NCI-H524 (cell line): ENCODE measurements around the gene MYO9A.
"Not testable (repeated sequence)": the region's sequence is repeated elsewhere in the genome, so short reads cannot be mapped to it uniquely, and the experiment has no call there.

Experiments
- DNase-seq, 2 experiments: peaks; one replicate each; lab custom pipeline; 2025; lab: John Stamatoyannopoulos, UW

Gene MYO9A

DNA sequence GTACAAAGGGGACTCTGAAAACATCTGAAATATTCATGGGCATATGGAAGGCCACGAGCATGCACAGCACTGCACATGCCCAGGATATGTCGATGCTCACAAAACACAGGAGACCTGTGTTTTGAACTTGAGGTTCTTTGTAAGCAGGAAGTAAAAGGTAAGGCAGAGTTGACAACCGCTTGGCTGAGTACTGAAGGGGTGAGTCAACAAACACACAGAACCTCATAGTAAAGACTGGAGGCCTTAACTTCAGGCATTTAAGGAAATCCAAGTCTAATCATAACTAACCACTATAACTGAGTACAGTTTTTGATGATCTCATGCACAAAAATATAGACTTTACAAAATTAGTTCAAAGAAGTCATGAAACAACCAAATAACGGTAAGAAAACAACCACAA lies 80.6 kb downstream of the MYO9A start:
- no peak for DNase-seq

DNA sequence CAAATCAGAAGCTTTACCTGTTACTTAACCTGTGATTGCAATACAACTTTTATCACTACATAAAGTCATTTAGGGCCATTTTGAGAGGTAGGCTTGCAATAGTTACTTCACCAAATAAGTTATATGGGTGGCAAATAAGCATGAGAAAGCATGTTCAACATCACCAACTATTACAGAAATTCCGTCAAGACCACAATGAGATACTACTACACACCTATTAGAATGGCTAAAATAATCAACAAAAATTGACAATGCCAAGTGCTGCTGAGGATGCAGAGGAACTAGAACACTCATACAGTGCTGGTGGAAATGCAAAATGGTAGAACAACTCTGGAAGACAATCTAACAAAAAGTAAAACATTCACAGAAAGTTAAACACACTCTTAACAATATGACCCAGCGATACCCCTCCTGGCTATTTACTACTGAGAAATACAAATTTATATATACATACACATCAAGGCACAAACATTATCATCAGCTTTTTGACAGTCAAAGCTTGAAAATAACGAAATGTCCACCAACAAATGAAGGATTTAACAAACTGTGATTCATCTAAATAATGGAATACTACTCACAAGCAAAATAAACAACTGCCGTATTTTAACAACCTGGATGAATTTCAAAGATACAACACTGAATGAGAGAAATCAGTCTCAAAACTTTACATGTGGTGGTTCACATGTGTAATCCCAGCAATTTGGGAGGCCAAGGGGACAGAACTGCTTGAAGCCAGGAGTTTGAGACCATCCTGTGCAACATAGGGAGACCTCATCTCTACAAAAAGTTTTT lies 82.9 kb downstream of the MYO9A start:
- no peak for DNase-seq

DNA sequence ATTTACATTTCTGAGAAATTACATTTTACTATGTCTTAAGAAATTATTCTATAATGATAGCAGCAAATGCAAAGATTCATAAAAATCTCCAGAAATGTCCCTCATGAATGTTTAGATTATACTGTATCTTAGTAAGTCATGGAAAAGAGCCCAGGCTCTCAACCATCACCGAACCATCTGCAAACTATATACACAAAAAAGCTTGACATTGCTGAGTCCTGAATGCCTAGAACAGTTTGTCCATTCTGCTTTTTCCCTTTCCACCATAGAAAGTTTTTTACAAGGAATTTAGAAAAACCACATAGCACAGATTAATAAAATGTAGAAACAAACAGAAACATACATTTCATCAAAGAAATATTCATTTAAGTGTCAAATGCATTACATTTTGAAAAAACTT lies 83.6 kb downstream of the MYO9A start:
- no peak for DNase-seq

DNA sequence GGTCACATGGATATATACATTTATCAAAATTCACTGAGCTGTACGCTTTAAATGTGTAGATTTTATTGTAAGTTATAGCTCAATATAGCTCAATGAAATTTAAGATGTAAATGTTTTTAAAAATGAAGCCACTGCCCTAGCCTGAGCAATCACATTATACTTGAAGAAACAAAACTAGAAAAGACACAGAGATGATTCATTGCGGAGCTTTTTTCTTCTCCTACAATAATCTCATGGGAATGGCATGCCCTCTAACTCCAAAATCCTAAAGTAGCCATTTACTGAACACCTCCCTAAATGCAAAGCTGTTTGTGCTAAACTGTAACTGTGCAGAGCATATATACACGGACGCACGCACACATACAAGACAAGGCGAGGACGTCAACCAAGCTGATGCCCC lies 84.2 kb downstream of the MYO9A start:
- DNase-seq = no peak

DNA sequence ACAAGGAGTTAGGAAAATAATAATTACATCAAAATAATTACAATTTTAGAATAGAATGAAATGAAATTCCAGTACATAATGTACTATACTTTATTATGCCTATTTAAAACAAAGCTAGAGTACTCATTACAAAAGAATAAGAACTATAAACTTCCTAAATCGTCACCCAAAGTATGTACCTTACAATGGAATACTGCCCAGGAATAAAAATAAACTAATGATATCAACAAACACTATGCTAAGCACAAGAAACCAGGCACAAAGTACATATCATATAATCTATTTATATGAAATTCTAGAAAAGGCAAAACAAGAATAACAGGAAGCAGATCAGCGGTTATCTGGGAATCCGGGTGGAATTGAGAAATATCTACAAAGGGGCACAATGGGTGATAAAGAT lies 84.7 kb downstream of the MYO9A start:
- DNase-seq = no peak

DNA sequence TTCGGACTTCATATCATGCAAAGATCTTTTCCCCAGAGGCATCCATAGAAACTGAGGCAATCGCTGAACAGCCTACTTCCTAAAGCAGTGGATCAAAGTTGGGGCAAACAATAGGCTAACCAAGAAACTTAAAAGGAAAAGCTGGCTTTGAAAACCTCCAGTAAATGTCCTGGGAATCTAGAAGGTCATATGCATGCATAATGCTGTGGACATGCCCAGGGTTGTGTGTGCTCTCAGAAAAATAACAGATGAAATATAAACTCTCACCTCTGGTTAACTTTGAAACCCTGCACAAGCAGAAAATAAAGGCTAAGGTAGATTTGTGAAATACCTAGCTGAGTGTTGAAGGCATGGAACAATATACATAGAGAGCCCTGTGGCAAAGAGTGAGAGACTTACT lies 96.3 kb downstream of the MYO9A start:
- no peak for DNase-seq

DNA sequence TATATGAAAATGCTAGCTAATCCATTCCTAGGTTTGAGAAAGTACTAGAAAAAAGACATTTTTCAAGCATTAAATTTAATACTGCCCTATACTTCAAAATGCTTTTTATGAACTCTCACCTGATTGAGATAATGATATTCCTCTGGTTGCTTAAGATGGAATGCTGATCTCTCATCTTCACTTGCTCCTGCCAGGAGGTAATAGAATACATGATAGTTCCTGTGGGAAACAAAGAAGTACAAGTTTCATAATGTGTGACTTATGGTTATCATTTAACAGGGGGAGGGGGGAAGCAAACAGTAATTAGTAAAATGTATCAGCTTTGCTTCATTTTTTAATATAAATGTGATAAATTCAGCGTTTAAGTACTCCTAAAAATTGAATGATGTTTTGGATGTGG lies 97.2 kb downstream of the MYO9A start:
- no peak for DNase-seq

DNA sequence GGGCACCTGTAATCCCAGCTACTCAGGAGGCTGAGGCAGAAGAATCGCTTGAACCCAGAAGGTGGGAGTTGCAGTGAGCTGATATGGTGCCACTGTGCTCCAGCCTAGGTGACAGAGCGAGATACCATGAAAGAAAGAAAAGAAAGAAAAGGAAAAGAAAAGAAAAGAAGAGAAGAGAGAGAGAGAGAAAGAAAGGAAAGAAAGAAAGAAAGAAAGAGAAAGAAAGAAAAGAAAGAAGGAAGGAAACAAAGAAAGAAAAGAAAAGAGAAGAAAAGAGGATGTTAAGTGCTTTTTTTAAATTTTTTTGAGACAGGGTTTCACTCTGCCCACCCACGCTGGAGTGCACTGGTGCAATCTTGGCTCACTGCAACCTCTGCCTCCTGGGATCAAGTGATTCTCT lies 103.4 kb downstream of the MYO9A start:
- DNase-seq = not testable (repeated sequence)

DNA sequence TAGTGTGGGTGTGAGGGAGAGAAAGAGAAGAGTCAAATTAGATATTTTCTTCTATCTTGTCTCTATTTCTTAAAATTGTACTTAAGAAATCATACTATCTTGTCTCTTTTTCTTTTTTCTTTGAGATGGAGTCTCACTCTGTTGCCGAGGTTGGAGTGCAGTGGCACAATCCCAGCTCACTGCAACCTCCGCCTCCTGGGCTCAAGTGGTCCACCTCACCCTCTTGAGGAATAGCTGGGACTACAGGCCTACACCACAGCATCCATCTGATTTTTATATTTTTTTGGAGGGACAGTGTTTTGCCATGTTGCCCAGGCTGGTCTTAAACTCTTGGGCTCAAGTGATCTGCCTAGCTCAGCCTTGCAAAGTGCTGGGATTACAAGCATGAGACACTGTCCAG lies 104.2 kb downstream of the MYO9A start:
- DNase-seq = no peak

DNA sequence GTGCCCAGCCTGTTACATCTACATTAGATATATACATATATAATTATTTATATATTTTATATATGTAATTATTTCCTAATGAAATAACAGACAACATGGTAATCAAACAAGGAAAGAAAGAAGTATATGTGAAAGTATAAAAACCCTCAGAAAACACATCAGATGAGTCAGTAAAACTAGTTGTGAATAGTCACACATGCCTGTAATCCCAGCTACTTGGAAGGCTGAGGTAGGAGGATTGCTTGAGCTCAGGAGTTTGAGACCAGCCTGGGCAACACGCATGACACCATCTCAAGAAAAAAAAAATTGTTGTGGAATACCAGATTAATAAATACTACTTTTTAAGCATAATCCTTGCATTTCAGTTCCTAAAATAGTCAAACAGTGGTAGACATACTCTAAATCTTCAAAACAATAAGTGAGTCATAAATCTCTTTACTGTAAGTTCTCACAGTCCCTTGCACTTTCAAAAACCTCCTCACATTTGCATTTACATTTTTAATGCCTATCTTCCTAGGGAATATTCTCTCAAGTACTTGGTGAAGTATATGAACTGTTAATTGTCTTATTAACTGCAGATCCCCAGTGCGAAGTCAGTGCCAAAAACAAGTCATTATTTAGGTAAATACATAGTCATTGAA lies 106.5 kb downstream of the MYO9A start:
- DNase-seq = no peak

DNA sequence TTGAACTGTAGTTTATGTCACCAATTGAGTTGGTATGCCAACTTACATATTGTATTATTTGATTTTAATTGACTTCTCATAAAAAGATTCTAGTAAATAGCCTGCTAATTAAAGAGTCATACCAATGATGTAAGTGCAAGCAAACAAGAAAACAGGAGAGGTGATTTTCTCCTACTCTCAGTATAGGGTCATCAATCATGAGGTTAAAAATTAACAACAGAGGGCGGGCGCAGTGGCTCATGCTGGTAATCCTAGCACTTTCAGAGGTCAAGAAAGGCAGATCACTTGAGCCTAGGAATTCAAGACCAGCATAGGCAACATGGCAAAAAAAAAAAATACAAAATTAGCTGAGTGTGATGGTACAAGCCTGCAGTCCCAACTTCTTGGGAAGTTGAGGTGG lies 108.7 kb downstream of the MYO9A start:
- DNase-seq = no peak

DNA sequence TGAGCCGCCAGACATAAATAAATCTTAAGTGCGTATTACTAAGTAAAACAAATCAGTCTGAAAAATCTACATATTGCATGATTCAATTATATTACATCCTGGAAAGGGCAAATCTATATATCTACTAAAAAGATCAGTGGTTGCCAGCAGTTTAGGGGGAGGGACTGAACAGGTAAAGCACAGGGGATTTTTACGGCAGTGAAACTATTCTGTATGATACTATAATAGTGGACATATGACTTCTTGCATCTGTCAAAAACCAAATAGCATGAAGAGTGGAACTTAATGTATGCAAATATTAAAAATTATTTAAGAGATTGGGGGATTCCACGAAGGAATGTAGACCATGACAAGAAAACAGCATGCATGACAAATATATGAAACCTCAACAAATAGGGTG lies 111.6 kb downstream of the MYO9A start:
- DNase-seq = no peak

DNA sequence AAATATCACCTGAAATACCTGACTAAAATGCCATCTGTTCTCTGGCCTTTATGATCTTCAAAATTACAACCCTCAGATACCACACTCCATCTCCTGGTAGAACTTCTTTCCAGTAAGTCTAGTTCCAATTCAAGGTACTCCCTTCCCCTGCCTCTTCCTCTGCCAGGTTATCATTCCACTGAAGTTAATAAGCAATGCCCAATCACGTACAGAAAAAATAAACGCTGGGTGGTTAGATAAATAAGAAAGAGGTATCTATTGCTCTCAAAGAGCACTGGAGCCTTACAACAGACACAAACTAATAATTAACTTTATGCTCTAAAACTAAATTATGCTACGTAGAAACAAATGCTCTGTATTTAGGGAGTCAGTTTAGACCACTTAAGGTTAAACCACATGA lies 112.5 kb downstream of the MYO9A start:
- no peak for DNase-seq

DNA sequence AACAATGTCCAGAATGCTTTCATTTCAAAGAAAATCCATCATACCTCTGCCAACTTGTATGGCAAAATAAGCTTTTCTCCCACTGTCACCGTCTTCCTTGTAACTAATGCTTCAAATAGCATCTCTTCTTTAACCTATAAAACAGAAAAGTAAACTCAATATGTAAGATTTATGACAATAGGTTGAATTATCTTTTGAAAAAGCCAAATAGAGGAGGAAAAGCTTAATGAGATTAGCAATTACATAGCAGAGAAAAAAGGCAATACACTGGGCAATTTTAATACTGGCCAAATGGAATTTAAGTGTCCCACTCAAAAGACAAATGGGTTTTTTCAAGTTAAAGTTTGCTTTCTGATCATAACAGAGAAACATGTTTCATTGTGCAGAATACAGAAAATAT lies 118.1 kb downstream of the MYO9A start:
- DNase-seq = no peak

DNA sequence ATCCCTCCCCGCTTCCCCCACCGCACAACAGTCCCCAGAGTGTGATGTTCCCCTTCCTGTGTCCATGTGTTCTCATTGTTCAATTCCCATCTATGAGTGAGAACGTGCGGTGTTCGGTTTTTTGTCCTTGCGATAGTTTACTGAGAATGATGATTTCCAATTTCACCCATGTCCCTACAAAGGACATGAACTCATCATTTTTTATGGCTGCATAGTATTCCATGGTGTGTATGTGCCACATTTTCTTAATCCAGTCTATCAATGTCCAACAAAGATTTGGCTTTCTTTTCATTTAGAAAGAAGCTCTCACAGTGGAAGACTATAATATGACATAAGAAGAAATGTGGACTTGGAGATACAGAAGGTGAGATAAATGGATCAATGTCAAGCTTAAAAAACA lies 119.2 kb downstream of the MYO9A start:
- DNase-seq = not testable (repeated sequence)

DNA sequence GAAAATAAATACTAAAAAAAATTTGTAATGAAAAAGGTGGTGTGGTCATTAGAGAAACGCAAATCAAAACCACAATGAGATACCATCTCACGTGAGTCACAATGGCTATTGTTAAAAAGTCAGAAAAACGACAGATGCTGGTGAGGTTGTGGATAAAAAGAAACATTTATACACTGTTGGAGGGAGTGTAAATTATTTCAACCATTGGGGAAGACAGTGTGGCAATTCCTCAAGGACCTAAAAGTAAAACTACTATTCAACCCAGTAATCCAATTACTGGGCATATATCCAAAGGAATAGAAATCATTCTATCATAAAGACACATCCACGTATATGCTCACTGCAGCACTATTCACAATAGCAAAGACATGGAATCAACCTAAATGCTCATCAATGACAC lies 120.3 kb downstream of the MYO9A start:
- no peak for DNase-seq

DNA sequence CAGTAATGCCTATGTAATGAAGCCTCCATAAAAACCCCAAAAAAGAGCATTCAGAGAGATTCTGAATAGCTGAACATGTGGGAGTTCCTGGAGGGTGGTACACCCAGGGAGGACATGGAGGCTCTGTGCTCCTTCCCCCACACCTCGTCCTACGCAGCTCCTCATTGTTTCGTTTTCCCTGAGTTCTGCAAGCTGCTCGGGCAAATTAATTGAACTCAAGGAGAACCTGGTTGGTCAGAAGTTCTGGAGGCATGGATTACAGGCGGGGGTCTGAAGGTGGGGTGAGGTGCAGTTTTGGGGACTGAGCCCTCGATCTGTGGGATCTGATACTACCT lies 142.2 kb downstream of the MYO9A start:
- no peak for DNase-seq

DNA sequence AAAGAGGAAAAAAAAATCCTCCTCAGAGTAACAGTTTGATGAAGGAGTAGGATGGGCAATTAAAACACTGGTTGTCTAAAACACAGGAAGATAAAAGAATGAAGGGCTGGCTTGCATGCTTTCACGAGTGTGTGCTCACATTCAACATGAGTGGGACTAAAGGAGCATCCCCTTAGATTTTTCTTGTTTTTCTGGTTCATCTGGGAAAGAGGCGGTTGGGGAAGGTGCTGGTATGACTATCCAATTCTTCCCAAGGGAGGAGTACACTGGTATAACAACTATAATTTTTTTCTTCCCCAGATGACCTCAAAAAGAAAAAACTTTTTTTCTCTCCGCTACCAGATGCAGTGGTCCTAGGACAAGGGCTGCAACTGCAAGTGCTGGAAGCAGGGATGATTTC lies 143.7 kb downstream of the MYO9A start:
- no peak for DNase-seq

DNA sequence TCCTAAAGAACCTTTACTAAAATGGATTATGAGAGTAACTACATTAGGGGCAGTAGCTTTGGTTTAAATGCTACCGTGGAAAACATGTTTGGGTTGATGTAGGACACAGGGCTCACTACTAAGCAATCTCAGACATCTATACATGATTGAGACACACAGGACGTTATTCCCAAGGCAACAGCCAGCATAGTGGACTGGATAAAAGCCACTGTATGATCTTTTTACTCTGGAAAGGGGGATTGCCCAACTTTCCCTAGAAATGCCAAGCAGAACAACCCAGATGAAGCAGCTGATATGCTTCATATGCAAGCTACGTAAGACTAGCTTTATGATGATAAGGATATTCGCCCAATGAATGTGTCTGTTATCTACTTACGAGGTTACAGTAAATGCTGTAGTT lies 144.6 kb downstream of the MYO9A start:
- no peak for DNase-seq

DNA sequence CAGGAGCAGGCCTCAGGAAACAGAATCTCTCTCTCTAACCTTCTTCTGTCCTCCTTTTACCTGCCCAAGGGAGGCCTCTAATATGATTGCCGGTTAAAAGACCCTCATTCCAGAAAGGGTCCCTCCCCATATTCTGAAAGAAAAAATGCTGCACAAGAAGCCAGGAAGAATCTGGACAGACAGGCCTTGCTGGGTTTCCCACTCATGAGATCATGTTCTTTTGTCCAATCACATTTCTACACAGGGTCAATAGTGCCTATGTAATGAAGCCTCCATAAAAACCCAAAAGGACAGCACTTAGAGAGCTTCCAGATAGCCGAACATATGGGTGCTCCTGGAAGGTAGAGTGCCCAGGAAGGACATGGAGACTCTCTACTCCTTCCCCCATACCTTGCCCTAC lies 146.0 kb downstream of the MYO9A start:
- no peak for DNase-seq

DNA sequence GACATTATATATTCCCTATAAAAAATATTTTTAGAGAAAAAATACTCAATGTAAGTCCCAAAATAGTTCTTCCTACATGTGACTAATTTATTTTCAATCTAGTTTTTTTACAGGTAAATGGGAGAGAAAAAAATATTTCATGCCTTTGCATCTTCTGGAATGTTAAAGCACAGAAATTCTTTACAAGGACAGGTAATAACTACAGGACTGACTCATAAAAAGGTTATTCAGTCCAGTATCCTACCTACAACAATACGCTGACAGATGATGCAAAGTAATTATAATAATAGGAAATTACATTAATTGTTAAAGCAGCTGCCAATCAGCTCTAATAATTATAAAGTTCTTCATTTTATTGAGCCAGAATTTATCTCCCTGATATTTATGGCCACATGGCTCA lies 147.5 kb downstream of the MYO9A start:
- DNase-seq = no peak

DNA sequence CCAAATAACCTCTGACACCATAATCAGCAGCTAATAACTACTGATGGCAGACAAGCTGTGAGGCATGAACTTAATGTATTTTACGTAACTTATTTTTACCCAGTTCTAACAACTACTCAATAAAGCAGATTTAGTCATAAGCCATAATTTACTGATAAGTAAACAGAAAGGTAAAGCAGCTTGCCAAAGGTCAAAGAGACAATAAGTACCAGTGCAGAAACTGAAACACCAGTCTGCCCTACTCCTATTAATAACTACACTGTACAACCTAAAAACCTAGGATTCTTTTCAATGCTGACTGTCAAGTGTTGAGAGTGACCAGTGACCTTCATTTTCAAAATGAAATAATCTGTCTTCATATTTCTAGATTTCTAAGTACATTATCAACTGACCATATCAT lies 155.4 kb downstream of the MYO9A start:
- DNase-seq = no peak

DNA sequence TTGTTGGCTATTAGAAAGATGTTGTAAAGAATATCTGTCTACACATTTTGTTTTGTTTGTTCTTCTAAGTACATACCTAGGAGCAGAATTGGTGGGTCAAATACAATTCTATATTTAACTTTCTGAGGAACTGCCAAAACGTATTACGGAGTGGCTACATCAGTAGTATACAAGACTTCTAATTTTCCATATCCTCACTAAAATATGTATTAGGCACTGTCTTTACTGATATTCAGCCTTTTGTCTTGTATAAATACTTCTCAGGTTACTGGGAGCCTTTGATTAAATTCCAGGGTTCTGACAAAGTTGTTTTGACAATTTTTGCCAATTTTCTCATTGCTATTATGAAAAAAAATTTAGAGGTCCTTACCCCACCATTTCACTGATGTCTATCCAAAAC lies 160.9 kb downstream of the MYO9A start:
- no peak for DNase-seq

DNA sequence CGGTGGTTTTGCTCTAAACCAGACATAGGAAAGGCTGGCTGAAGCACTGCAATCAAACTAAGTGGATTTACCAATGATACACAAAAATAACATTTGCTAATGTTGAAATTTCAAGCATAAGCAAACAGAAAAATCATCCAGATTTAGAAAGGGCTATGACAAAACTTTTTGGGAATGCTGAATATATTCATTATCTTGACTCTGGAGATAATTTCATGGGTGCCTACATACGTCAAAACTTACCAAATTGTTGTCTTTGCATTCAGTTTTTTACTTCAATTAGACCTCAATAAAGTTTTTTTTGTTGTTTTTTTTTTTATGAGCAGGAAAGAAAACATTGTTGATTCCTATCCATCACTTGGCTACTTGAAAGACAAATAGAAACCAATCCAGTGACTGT lies 166.8 kb downstream of the MYO9A start:
- no peak for DNase-seq
